GM21528 (cell line): Measurements from ENCODE around the gene ASCC1.
"Not testable (repeated sequence)": the region's sequence is repeated elsewhere in the genome, so short reads cannot be mapped to it uniquely, and the experiment has no call there.

Experiments
- ATAC-seq: cut with Tn5 transposase; IDR thresholded peaks from one replicate; pipeline ENCODE4 v1.9.1; 2021; ENCODE audit warnings: mild to moderate bottlenecking, moderate library complexity; ENCODE audit not compliant: unreplicated experiment, low FRiP score

The ASCC1 gene

DNA sequence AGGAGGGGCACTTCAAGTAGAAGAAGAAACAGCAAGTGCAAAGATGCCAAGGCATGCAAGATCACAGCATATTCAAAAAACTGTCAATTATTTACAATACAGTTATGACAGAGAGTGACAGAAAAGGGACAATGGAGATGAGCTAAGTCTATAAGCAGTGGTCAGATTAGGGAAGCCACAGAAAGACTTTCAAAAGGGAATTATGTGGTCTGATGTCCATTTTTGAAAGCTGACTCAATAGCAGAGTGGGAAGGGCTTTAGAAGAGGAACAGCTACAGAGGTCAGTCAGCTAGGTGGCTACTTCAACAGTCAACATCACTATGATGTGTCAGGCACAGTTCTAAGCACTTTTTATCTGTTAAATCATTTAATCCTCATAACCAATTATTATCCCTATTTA is 82.6 kb downstream of the ASCC1 start:
- ATAC-seq: peak; percentile 63

DNA sequence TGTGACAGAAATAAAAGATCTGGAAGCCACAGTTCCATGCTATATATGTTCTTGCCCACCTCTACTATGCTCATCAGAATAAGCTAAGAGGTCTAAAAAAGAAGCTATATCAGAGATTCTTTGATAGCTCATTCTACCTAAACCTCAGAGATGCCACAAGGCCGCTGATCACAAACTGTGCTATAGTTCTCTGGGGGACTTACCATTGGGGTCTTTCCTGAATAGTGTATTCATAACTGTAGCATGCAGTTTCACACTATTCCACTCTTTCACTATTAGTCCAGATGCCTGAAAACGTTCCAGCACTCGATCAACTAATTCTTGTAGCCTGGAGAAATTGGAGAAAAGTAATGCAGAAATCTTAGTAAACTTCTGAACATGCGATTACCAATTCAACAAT is 83.2 kb downstream of the ASCC1 start:
- peak; percentile 17 for ATAC-seq

DNA sequence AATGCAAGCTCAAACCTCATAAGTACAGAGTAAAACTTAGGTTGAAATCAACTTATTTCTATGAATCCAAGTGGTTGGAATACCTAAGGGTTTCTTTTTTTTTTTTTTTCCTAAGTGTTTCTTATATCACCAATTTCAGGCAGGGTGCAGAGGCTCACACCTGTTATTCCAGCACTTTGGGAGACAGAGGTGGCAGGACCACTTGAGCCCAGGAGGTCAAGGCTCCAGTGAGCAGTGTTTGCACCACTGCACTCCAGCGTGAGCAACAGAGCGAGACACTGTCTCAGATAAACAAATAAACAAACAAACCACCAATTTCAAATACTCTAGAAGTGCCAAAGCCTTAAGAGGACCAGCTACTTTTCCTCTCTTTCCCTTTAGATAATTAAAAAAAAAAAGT is 88.5 kb downstream of the ASCC1 start:
- no peak for ATAC-seq

- no peak for ATAC-seq
Measured at GRCh38 chr10:72126872-72127232, 89.2 kb downstream of the ASCC1 start.

GRCh38 chr10:72126184-72126871 is 89.7 kb downstream of the ASCC1 start:
- ATAC-seq: no peak

GRCh38 chr10:72124989-72125388 is 91.1 kb downstream of the ASCC1 start:
- ATAC-seq: no peak

DNA sequence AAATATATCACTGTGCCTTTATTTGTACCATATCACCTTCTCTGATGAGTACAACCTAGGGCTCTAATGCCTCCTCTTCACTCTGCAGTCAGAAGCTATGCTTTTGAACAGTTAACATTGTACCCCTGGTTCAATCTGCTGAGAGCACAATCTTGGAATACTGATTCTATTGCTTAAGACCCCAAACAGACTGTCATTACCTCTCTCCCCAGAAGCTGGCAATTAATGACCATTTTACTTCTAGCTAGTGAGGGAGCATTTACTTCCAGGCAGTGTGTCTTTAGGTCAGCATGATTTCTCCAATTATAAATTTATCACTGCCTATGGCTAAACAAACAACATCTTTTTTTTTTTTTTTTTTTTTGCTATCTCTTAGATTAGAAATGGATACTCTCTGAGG is 91.7 kb downstream of the ASCC1 start:
- no peak for ATAC-seq

GRCh38 chr10:72123616-72124015 is 92.5 kb downstream of the ASCC1 start:
- ATAC-seq: no peak

GRCh38 chr10:72122221-72122620 is 93.9 kb downstream of the ASCC1 start:
- no peak for ATAC-seq

DNA sequence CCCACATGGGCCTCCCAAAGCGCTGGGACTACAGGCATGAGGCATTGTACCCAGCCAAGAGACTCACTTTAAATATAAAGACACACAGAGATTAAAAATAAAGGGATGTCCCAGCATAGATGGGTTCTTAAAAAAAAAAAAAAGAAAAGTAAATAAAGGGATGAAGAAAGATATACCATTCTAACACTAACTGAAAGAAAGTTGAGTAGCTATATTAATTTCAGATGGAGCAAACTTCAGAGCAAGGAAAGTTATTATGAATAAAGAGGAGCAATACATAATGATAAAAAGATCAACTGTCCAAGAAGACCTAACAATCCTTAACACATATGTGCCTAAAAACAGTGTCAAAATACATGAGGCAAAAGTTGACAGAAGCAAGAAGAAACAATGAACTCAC is 94.7 kb downstream of the ASCC1 start:
- no peak for ATAC-seq

GRCh38 chr10:72116372-72116771 is 99.7 kb downstream of the ASCC1 start:
- ATAC-seq: no peak

- ATAC-seq: no peak
Measured at GRCh38 chr10:72114706-72115450, 101.2 kb downstream of the ASCC1 start.

- ATAC-seq: no peak
Measured at GRCh38 chr10:72110673-72111401, 105.2 kb downstream of the ASCC1 start.

DNA sequence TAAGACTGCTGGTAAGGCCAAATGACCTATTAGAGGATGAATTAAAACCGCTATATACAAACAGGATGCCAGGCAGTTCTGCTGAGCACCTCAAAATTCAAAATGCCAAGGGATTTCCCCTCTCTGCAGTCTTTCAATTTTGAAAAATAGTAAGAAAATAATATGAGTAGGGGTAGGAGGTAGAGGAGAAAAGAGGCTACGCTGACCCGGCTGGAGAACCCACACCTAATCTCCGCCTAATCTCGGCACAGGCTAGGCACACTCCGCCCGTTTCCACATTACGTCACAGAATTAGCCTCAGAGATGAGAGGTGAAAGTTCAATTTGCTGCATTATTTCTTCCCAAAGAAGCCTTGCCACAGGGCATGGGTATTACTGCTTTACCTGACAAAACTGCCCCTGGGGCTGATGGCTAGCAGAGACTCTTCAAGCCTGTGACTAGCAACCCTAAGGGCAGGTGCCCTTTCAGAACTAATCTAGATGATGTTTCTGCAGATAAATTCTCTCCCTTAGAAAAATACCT is 106.4 kb downstream of the ASCC1 start:
- ATAC-seq: no peak

DNA sequence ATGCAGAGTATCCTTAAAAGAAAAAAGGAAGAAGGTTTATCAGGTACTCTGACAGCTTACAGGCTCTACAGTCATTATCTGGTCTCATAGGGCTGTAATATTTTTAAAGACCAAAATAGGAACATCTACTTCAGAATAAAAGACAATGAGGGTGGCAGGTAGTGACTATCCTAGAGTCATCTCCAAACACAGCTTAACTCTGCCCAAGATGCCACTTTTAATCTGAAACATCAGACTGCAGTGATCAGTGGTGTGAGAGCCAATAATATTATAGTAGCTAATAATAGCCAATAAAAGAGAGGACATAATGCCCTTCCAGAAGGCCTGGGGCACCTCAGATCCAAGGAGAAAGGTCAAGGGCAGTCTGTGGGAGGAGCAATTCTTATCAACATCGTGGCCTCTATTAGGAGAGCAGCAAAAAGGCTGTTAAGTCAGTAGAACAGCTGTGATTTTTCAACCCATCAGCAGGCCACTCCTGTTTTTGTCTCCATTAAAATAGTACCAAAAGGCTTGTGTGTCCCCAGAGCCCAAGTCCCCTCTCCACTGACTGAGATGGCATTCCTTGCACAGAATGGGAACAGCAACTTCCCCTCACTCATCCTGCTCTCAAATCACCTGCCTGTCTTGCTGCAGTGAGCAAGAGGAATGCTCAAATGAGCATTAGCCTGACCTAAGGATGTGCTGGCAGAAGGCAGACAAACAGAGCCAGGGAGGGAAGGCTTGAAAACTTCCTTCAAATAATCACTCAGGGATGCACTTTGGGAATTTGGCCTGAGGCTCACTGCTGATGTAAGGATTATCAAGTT is 107.0 kb downstream of the ASCC1 start:
- ATAC-seq: no peak

DNA sequence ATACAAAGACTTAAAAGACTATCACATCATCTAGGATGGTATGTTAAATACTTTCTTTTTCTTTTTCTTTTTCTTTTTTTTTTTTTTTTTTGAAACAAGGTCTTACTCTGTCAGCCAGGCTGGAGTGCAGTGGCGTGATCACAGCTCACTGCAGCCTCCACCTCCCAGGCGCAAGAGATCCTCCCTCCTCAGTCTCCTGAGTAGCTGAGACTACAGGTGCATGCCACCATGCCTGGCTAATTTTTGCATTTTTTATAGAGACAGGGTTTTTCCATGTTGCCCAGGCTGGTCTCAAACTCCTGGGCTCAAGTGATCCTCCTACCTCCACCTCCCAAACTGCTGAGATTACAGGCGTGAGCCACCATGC is 108.1 kb downstream of the ASCC1 start:
- not testable (repeated sequence) for ATAC-seq

DNA sequence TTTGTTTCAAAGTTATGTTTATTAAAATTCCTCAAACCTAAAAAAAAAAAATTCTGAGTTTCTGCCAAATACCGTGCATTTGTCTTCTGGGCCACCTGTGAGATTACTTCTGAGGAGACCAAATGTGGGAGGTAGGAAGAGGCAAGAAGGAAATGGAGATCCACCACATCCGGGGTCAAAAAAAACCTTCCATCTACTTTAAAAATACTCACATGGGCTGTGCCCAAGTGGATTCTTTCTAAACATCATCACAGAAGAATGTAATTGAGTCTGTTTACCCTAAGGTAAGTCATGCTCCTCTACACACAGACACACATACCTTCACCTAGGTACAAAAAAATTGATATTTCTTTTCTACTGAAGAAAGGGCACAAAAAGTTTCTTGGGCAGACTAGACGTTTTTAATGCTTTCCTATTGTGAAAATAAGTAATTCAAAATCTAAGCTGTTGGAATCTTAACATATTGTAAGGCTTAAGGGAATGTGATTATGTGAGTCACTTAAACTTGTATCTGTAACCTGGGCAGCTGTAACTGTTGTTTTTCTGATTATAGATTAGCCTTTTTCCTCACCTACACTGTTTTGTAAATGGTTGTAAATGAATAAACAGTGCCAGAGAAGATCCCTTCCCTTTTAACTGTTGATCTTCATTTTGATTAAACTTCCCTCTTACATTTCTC is 108.6 kb downstream of the ASCC1 start:
- ATAC-seq: no peak

DNA sequence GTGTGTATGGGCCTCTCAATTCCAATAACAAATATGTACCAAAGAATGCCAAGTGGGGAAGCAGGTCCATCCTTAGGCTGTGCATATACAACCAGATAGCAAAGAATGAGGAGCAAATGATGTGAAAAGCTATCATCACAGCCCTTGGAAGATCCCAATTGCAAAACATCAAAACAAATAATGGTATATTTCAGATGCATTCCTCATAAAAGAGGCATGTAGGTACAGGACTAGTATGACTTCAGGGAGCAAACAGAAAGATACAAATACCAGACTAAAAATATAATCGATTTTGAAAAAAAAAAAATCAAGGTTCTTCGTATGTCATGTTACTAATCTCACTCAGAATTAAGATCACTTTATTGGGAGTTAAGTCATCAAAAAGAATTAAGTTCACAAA is 109.2 kb downstream of the ASCC1 start:
- no peak for ATAC-seq

DNA sequence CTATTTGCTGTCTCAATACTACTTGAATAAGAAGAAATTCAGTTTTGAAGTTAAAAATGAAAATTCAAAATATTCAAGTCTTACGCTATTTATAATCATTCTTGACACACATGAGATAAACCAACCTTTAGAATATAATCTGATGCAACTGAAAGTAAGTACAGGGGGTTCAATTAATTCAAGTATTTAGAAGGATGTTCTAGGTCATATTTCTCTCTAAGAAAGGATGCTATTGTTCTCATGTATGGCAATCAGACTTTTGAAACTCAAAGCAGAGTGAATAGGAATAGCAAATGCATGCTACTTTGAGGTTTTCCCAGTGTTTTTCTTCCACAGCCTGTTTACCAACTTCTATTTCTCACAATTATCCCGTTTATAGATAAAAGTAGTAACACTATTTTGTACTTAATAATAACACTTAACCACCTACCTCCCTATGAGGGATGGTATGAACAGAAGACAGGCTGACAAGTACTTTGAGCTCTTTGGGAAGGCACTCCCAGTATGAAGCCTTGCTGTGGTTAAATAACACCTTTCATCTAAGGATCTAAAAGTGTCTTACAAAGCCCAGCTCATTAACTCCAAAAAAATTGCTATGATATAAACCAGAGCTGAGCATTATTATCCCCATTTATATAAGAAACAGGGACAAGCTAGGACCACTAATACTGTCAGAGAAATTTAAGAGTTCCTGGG is 109.8 kb downstream of the ASCC1 start:
- no peak for ATAC-seq

GRCh38 chr10:72105710-72106109 is 110.4 kb downstream of the ASCC1 start:
- ATAC-seq: no peak
